Right renal cortex interstitium (tissue), 3 donors: Measurements from ENCODE around the gene FOXP2. TPM values are rescaled to one million over a fixed set of nuclear protein-coding genes. Genes with fewer than 3 reads are reported as not detected.
"Not testable (repeated sequence)": the region's sequence is repeated elsewhere in the genome, so short reads cannot be mapped to it uniquely, and the experiment has no call there.

Experiments
- DNase-seq, 3 donors: peaks; one replicate each; pipeline ENCODE4 v3.0.0-alpha.2; 2013; ENCODE audit warnings: low read depth in 3 of 3, low spot score in 2 of 3
- polyA plus RNA-seq, 3 donors: library from polyadenylated mRNA; unstranded; fragments of 120-200 nt; gene quantifications; one replicate each; pipeline ENCODE4 v1.2.1, GENCODE V29; 2013; ENCODE audit not compliant: insufficient read length in 3 of 3

The FOXP2 gene
- polyA plus RNA-seq, 3 donors, result 10.9 to 13.7 (median 11.1) TPM

- no peak for DNase-seq
Measured at GRCh38 chr7:114574384-114574783, 159.8 kb downstream of the FOXP2 start.

- no peak for DNase-seq
Measured at GRCh38 chr7:114575098-114575497, 160.5 kb downstream of the FOXP2 start.

- not testable (repeated sequence) for DNase-seq
Measured at GRCh38 chr7:114580963-114581362, 166.3 kb downstream of the FOXP2 start.

DNA sequence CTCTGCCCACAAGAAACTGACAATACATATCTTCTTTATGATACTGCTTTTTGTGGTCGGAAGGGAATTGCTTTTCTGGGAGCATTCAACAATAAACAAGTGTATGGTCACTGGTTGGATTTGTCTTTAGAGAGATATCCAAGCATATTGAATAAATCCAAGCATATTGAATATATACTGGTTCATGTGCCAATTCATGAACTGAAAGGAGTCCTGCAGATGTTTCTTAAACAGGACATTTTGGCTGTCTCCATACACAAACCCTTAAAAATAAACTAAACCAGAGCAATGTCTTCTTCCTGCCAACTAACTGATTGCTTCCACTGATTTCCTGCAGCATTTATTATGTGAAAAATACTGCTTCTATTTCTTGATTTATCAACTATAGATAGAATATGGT is 173.9 kb downstream of the FOXP2 start:
- DNase-seq, result no peak

DNA sequence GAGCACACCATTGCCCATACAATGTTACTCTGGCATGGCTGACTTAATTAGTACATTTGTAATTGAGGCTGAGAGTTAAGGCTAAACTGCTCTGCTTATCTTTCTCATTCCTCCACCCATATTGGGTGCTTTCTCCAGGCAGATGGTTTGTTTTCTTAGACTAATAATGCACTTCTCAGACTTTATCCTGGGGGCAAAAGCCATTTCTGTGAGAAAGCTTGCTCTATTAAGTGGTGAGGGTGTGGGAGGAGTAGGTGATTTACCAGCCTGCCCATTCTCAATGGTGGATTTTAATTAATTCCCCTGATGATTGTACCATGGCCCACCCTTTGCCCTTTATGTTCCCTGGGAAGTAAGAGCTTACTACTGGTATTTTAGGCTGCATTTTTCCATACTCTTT is 174.8 kb downstream of the FOXP2 start:
- DNase-seq, result no peak

- DNase-seq, result no peak
Measured at GRCh38 chr7:114590298-114590697, 175.7 kb downstream of the FOXP2 start.

DNA sequence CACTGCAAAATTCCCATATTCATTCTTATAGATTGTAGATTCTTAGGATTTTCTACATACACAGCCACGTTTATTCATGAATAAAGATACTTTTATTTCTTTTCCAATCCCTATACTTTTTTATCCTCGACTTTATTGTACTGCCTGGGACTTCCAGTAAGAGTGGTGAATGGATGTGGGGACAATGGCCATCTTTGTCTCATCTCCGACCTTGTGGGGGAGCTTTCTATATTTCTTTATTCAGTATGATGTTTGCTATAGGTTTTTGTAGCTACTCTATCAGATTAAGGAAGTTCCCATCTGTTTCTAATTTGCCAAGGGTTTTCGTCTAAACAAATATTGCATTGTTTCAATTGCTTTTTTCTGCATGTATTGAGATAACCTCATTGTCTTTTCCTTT is 184.3 kb downstream of the FOXP2 start:
- DNase-seq, result no peak

GRCh38 chr7:114606100-114606499 is 191.5 kb downstream of the FOXP2 start:
- DNase-seq, result no peak

DNA sequence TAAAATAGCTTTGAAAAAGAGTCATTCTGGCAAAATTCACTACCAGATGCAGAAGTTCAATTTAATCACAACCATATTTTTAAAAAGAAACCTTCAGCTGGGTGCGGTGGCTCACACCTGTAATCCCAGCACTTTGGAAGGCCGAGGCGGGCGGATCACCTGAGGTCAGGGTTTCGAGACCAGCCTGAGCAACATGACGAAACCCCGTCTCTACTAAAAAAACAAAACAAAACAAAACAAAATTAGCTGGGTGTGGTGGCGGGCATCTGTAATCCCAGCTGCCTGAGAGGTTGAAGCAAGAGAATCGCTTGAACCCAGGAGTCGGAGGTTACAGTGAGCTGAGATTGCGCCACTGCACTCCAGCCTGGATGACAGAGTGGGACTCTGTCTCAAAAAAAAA is 194.2 kb downstream of the FOXP2 start:
- not testable (repeated sequence) for DNase-seq

- DNase-seq, result no peak
Measured at GRCh38 chr7:114620208-114620607, 205.6 kb downstream of the FOXP2 start.

GRCh38 chr7:114622221-114622620 is 207.6 kb downstream of the FOXP2 start:
- no peak for DNase-seq

- DNase-seq, result no peak
Measured at GRCh38 chr7:114623146-114623545, 208.5 kb downstream of the FOXP2 start.

- DNase-seq, result no peak
Measured at GRCh38 chr7:114627231-114627630, 212.6 kb downstream of the FOXP2 start.

- DNase-seq, result no peak
Measured at GRCh38 chr7:114628362-114628761, 213.7 kb downstream of the FOXP2 start.

DNA sequence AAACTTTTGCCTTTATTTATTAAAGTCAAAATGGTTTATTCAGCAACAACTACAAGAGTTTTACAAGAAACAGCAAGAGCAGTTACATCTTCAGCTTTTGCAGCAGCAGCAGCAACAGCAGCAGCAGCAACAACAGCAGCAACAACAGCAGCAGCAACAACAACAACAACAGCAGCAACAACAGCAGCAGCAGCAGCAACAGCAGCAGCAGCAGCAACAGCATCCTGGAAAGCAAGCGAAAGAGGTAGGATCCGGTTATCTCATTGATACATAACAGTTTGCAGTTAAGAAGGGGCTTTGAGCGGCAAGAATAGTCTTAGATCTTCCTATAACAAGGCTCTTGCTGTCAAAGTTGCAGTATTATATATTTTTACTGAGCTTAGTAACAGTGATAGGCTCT is 215.1 kb downstream of the FOXP2 start:
- no peak for DNase-seq

- DNase-seq, result no peak
Measured at GRCh38 chr7:114630201-114630990, 215.8 kb downstream of the FOXP2 start.

- no peak for DNase-seq
Measured at GRCh38 chr7:114631249-114631822, 216.7 kb downstream of the FOXP2 start.

DNA sequence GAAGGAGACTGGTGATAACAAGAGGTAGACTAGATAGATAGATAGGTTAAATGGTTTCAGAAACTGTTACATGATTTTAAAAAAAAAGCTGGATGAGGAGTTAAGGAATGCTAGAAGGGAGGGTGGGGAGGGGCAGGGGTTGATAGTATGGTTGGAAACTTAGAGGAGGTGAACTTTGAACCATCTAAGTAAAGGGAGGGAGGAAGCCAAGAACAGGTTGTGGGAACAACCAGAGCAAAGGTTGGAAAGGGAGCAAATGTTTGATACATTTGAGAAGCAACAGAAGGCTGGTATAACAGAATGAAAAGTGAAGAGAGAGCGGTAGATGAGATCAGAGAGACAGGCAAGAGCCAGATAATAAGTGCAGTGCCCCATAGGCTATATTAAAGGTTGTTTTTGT is 224.8 kb downstream of the FOXP2 start:
- DNase-seq, result no peak

DNA sequence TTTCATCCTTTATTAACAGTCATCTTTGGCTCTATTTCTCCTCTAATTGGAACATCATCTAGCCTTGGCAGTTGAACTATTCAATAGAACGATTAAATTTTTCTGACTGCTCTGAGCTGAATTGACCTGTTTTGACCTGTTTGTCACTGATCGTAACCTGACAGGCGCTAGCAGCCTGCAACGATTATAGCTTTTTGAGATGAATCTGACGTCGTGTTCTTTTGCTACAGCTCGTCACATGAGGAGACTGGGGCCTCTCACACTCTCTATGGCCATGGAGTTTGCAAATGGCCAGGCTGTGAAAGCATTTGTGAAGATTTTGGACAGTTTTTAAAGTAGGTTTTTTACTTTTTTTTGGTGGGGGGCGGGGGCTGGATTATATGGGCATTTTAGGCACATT is 229.8 kb downstream of the FOXP2 start:
- DNase-seq, result no peak

DNA sequence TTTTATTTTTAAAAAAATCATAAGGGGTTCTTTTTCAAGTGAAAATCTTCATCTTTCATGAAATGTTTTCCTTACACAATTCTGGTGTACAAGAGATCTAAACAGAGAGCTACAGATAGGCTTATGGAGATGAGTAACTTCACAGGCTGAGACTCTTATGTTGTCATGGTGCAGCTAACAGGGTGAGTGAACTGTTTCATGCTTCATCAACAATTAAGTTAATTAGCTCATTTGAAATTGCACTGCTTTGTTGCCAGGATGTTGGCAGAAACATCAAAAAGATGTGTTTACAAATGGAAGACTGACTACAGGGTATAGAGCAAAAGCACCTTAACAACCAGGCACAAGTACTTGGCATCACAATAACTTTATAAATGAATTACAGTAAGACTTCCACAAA is 230.8 kb downstream of the FOXP2 start:
- DNase-seq, result no peak

GRCh38 chr7:114647518-114647917 is 232.9 kb downstream of the FOXP2 start:
- no peak for DNase-seq

DNA sequence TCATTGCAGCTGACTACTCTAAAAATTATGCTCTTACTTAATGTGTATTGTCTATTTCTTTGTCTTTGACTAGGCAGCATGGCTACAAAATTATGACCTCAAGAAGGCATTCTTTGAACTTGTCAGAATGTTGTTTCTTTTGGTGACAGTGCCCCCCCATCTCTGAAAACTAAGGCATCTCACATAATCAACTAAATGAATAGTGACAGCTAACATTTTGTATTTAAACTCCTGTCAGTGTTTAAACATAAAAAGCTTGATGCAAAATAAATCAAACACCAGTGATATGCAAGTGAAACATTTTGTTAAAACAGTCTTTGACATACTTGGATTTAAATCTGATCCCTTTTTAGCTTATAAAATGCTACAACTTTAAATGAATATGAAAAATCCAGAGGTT is 233.5 kb downstream of the FOXP2 start:
- DNase-seq, result no peak

- DNase-seq, result no peak
Measured at GRCh38 chr7:114648680-114649079, 234.1 kb downstream of the FOXP2 start.
